CD4-positive, alpha-beta T cell treated with Interleukin-15 for 4 hours (primary cell): ENCODE data around the gene UHRF1.
A peak's percentile ranks its signal among the peaks of the same experiment; 100 is the strongest.
"Not testable (repeated sequence)": the region's sequence is repeated elsewhere in the genome, so short reads cannot be mapped to it uniquely, and the experiment has no call there.

Experiments used
- DNase-seq: peaks from one replicate; pipeline ENCODE4 v3.0.0-alpha.2; 2020; ENCODE audit warnings: low spot score

UHRF1 gene

DNA sequence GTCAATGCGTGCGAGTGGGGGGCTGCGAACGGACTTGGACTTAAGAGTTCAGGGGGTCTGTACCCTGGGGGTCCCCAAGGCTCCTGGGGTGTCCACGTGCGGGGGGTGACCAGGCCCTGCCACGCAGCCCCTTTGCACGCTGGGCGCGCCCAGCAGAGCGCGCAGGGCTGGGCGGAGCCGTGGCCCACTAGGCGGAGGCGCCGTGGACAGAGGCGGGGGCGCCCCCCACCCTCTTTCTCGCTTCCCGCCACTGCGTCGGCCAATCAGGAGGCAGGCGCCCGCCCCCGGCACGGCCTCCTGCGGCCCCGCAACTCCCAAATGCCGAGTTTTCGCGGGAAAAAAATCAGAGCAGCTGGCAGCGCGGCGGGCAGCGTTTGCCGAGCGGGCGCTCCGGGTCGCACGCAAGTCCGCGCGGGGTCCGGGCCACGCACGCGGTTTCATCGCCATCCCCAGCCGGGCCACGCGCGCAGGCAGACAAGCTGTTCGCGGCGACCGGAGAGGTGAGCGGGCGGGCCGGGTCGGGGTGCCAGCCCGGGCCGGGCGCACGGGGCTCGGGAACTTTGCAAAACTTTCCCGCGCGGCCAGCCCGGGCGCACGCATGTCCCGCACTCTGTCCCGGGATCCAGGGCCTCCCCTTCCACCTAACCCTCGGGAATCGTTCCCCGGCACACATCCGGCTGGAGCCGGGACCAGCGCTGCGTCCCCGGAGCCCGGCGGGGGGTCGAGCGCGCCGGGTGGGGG lies at the start of gene UHRF1:
UHRF1 (plus strand) TSS at position 346 of the 741 bp plus-strand sequence. CDS start 1,385 bp downstream, outside the sequence.
- no peak for DNase-seq

- DNase-seq, result no peak
Observed at GRCh38 chr19:4859697-4860096, 49.6 kb upstream of the UHRF1 start.

DNA sequence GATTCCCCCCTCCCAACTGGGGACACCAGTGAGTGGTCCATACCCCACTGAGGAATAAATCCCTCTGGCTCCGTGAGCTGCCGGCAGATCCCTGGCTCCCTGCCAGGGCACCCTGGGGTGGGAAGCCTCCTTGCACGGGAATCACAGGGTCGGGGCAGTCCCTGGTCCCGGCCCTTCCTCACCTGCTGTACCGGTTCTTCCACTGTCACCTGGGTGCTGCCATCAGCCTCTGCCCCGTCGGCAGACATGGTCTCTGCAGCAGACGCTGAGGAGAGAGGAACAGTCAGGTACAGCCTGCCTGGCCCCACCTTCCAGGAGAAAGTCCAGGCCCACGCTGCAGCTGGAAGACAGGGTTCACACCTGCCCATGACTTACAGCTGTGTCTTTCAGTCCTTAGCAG lies 48.2 kb upstream of the UHRF1 start:
- DNase-seq, result no peak

GRCh38 chr19:4866595-4867424 lies 42.5 kb upstream of the UHRF1 start:
- DNase-seq, result peak; percentile 30

- peak; percentile 88 for DNase-seq
Observed at GRCh38 chr19:4867534-4868285, 41.6 kb upstream of the UHRF1 start, which contains the start of gene PLIN3. Gene PLIN3, minus strand, starts transcription at chr19:4867667. Its CDS starts 6,273 bp downstream, at chr19:4861394.

GRCh38 chr19:4868286-4868834 lies 40.9 kb upstream of the UHRF1 start:
- DNase-seq, result no peak

DNA sequence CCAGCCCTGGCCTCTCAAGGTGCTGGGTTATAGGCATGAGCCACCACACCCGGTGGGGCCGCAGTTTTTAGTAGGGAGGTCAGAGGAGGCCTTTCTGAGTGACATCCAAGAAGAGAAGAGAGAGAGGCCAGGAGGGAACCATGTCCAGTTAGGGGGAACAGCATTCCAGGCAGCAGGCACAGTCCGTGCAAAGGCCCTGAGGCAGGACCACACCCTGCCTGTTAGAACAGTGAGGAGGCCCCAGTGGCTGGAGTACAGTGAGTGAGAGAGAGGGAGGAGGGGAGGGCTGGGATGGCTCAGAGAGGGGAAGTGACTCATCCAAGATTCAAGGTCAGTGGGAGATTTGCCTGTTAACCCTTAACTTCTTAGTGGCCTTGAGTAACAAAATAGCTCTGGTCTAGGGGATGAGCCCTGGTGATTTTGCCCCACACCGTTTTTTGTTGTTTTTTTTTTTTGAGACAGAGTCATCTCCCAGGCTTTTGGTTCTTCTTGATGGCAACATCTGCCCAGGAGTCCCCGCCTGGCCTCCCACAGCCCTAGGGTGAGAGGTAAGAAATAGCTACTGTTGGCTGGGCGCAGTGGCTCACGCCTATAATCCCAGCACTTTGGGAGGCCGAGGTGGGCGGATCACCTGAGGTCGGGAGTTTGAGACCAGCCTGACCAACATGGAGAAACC lies 39.1 kb upstream of the UHRF1 start:
- DNase-seq, result peak; percentile 16

DNA sequence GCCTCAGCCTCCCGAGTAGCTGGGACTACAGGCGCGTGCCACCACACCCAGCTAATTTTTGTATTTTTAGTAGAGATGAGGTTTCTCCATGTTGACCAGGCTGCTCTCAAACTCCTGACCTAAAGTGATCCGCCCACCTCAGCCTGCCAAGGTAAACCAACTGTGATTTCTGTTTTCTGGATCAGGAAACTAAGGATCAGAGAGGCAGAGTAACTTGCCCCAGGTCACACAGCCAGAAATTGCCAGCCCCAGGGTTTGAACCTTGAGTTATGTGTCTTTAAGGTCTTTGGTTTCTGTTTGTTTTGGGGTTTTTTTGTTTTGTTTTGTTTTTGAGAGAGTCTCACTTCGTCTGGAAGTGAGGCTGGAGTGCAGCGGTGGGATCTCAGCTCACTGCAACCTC lies 37.6 kb upstream of the UHRF1 start:
- DNase-seq, result no peak

DNA sequence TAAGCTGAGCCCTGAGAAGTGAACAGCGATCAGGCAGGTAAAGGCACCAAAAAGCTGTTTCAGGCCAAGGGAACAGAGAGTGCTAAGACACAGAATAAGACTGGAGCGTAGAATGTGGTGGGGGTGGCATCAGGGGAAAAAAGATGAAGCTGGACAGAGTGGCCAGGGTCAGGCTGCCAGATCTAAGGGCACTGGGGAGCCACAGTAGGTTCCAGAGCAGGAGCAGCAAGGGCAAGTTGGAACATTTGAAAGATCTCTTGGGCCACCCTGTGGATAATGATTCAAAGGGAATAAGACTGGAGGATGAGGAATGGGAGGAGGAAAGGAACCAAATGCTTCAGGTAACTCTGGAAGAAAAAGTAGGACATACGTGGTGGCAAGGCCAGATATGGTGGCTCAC lies 35.4 kb upstream of the UHRF1 start:
- no peak for DNase-seq

DNA sequence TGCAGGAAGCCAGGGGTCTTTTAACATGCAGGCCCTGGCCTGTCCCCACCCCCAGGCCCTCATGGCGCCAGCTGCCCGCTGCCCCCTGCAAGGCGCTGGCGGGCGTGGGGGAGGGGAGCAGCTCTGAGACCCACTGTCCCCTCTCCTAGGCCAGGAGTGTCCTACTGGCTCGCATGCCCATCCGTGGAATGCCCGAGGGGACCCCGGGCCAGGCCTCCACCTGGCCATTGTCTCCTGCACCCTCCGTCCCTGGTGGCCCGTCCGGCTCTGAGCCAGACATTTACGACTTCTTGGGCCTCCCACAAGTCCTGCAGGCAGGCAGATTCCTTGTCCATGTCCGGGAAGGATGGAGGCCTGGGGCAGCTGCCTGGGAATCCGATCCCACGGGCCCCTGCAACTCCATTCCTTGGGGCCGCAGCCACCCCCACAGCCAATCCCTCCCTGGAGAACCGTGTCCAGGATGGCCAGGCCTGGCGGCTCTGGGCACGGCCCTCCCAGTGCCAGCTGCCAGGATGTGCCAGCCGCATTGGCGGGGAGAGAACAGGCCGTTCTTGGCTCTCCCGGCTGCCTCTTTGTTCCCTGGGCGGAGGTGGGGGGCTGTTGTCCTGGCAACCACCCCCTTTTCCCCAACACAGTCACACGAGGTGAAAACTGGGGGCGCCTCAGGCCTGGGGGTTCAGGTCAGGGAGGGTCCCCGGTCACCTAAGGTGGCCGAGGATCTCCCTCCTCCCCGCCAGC lies 31.4 kb upstream of the UHRF1 start:
- no peak for DNase-seq

DNA sequence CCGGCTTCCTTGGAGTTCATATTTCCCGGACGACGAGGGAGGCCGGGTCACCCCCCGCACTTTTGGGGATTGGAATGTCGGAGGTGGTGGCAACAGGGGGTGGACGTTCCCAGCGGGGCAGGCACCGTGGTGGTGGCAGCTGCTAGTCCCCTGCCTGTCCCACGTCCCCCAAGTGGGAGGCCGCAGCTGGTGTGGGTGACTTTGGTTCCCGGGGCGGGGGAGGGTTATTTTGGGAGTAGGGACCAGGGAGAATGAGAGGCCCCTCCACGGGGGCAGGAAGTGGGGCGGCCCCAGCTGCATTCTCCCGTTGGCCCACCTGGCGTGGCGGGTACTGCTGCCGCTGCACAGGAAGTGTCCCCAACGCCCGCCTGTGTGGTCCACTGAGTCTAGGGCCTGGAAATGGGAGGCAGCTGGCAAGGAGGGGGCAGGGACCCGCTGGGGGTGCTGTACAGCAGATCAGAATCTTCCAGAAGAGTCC lies 30.8 kb upstream of the UHRF1 start:
- DNase-seq, result no peak

DNA sequence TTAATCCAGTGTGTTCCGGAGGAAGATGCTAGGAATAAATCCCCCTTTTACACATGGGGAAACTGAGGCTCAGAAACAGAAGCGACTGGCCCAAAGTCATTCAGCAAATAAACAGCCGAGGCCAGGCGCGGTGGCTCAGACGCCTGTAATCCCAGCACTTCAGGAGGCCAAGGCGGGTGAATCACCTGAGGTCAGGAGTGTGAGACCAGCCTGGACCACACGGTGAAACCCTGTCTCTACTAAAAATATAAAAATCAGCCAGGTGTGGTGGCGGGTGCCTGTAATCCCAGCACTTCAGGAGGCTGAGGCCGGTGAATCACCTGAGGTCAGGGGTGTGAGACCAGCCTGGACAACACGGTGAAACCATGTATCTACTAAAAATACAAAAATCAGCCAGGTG lies 30.3 kb upstream of the UHRF1 start:
- DNase-seq, result no peak

- DNase-seq, result not testable (repeated sequence)
Observed at GRCh38 chr19:4882874-4883273, 26.4 kb upstream of the UHRF1 start.

DNA sequence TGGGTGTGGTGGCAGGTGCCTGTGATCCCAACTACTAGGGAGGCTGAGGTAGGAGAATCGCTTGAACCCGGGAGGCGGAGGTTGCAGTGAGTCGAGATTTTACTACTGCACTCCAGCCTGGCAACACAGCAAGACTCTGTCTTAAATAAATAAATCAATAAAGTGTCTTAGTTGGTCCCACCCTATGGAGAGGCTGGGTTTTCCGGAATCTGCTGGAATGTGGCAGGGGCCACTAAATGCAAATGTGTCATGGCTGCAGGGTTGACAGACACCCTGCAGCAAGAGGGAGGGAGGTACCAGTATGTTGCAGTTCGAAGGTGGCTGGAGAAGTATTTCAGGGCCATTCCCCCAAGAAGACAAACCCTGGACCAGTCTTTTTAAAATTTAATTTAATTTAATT lies 24.3 kb upstream of the UHRF1 start:
- DNase-seq, result not testable (repeated sequence)

GRCh38 chr19:4887803-4888202 lies 21.5 kb upstream of the UHRF1 start:
- DNase-seq, result not testable (repeated sequence)

DNA sequence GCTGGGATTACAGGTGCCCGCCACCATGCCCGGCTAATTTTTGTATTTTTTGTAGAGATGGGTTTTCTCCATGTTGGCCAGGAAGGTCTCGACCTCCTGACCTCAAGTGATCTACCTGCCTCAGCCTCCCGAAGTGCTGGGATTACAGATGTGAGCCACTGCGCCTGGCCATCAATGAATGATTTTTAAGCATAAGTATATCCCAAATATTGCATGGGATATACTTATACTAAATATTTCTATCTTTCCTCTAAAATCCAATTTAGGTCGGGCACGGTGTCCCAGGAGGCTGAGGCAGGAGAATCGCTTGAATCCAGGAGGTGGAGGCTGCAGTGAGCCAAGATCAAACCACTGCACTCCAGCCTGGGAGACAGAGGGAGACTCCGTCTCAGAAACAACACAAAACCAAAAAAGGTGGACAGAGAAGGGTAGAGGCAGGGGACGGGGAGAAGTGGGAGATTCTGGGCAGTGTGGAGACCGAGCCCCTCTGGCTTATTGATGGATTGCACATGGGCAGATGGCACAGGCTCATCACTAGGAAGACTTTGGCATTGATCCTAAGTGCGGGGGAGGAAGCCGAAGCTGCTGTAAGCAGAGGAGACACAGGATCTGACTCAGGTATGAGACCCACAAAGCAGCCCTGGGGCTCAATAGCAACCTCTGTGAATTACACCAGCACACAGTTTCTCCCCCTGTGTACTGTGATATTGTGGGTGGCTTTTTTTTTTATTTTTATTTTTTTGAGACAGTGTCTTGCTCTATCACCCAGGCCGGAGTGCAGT lies 20.1 kb upstream of the UHRF1 start:
- DNase-seq, result no peak

DNA sequence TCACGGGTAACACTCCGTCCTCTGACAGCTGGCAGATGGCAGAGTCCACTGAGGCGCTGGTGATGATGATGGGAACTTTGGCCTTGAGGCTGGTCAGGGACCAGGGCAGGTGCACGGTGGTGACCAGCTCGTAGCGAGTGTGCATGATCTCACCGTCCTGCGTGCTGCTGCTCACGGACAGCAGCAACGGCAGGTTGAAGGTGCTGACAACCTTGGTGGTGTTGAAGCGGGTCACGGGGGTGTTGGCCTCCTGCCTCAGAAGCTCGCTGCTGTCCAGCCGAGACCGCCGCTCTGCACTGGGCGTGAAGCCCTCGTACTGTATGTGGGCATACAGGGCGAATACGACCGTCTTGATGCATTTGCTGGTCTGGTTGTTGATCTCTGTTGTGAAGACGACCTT lies 18.2 kb upstream of the UHRF1 start:
- no peak for DNase-seq

- DNase-seq, result not testable (repeated sequence)
Observed at GRCh38 chr19:4892962-4893361, 16.3 kb upstream of the UHRF1 start.

DNA sequence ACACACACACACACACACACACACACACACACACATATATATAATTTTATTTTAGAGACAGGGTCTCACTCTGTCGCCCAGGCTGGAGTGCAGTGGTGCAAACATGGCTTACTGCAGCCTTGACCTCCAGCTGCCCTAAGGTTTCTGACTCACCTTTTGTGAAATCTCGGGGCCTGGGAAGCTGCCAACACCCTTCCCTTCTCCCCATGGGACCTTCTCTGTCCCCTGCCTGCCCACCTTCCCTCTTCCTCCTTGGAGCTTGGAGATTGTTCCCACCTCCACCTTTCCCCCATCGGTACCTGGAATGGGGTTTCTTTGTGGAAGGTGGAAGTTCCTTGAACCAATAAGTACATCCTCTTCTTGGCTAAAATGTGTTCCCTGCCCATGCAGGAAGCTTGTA lies 12.9 kb upstream of the UHRF1 start:
- no peak for DNase-seq

DNA sequence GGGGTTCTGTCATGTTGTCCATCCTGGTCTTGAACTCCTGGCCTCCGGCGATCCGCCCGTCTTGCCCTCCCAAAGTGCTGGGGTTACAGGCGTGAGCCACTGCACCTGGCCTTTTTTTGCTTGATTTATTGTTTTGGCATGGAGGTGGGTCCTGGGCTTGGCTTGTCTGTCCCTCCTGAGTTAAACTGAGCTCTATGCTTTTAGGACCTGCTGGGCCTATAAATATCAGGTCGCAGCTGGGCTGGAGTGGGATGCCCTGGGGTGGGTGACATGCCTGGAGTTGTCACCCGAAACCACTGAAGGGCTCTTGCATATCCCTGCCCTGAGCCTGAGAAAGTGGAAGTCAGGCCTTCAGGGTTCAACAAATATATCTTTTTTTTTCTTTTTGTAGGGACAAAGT lies 12.2 kb upstream of the UHRF1 start:
- DNase-seq, result no peak
